Nephron progenitor cell (in vitro differentiated cells): ENCODE results near the gene RUNX2.

Experiments
- DNase-seq: peaks from one replicate; pipeline ENCODE4 v3.0.0; 2021
- H3K27ac Mint-ChIP-seq: 2 replicates; pipeline ENCODE4 v1.8.0; 2021; ENCODE audit warnings: mild to moderate bottlenecking, moderate library complexity, mixed read lengths
- H3K27me3 Mint-ChIP-seq: 2 replicates; pipeline ENCODE4 v1.8.0; 2021; ENCODE audit warnings: mild to moderate bottlenecking, low read depth, mixed read lengths; ENCODE audit not compliant: poor library complexity
- H3K36me3 Mint-ChIP-seq: 2 replicates; pipeline ENCODE4 v1.8.0; 2021; ENCODE audit warnings: low read depth, mixed read lengths
- H3K4me1 Mint-ChIP-seq: 2 replicates; pipeline ENCODE4 v1.8.0; 2021; ENCODE audit warnings: mixed read lengths
- H3K4me3 Mint-ChIP-seq: 2 replicates; pipeline ENCODE4 v1.8.0; 2021; ENCODE audit warnings: mild to moderate bottlenecking, moderate library complexity, mixed read lengths
- H3K9me3 Mint-ChIP-seq: 2 replicates; pipeline ENCODE4 v1.8.0; 2021; ENCODE audit warnings: mild to moderate bottlenecking, moderate library complexity, mixed read lengths
- TF ChIP-seq, protein P1 (sequence below): fragments of 200-600 bp; sonication (generic); IDR thresholded peaks from 2 replicates; pipeline ENCODE4 v1.5.0; 2021; ENCODE audit warnings: antibody characterized with exemption

RUNX2 gene

DNA sequence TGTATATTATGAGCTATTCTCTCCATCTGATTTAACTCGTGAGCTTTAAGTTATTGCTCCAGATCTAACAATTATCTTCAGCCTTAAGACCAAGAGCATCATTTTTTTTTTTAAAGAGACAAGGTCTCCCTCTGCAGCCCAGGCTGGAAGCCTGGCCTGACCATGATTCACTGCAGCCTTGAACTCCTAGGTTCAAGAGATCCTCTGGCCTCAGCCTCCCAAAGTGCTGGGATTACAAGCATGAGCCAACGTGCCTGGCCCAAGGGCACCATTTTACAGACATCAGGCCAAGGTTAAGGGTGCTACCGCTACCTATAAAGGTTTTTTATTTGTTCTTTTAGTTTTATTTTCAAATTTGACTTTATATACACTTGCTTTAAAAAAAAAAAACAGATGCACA, 47.3 kb downstream of the RUNX2 start:
- no peak for DNase-seq
- TF ChIP-seq, protein P1, sequence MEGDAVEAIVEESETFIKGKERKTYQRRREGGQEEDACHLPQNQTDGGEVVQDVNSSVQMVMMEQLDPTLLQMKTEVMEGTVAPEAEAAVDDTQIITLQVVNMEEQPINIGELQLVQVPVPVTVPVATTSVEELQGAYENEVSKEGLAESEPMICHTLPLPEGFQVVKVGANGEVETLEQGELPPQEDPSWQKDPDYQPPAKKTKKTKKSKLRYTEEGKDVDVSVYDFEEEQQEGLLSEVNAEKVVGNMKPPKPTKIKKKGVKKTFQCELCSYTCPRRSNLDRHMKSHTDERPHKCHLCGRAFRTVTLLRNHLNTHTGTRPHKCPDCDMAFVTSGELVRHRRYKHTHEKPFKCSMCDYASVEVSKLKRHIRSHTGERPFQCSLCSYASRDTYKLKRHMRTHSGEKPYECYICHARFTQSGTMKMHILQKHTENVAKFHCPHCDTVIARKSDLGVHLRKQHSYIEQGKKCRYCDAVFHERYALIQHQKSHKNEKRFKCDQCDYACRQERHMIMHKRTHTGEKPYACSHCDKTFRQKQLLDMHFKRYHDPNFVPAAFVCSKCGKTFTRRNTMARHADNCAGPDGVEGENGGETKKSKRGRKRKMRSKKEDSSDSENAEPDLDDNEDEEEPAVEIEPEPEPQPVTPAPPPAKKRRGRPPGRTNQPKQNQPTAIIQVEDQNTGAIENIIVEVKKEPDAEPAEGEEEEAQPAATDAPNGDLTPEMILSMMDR: no peak
- H3K27ac Mint-ChIP-seq: no peak overlapping the region
- no peaks in the 10 kb centered on the region for H3K9me3 Mint-ChIP-seq
- H3K36me3 Mint-ChIP-seq: no peaks in the 10 kb centered on the region
- H3K27me3 Mint-ChIP-seq: peaks cover 4% of the 10 kb centered on the region
- H3K4me3 Mint-ChIP-seq: no peak overlapping the region
- H3K4me1 Mint-ChIP-seq: peaks cover 25% of the 10 kb centered on the region

DNA sequence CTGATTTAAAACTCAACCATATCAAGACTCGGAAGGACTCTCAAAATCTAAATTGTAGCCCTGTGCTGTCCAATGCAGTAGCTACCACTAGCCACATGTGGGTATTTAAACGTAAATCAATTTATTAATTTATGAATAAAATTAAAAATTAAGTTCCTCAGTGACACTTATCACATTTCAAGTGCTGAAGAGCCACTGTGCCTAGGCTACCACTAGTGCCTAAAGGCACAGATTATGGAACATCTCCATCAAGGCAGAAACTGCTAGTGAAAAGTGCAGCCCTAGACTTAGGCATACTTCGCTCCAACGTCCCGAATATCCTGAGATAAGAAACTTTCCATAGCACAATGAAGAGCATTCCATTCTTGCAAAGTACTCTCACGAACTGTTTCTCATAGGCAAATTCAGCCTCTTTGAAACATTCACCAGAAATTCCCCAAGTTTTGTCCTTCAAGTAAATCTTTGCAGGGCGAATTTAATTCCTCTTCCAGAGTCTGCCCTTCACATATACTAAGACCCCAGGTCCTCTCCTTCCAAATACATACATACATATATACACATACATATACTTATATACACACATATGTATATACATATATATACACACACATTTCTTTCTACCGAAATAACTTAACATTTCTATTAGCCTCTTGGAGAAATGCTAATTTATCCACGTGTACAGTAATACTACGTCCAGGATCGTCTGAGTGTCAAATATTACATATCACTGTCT, 48.3 kb downstream of the RUNX2 start:
- Mint-ChIP-seq H3K9me3 (no peaks in the 10 kb centered on the region), H3K36me3 (no peaks in the 10 kb centered on the region), H3K4me3 (peak overlapping the region; percentile 93), H3K4me1 (peaks cover 25% of the 10 kb centered on the region), H3K27ac (peak overlapping the region; percentile 64), H3K27me3 (peaks cover 6% of the 10 kb centered on the region)
- TF ChIP-seq, protein P1: no peak
- DNase-seq: no peak

DNA sequence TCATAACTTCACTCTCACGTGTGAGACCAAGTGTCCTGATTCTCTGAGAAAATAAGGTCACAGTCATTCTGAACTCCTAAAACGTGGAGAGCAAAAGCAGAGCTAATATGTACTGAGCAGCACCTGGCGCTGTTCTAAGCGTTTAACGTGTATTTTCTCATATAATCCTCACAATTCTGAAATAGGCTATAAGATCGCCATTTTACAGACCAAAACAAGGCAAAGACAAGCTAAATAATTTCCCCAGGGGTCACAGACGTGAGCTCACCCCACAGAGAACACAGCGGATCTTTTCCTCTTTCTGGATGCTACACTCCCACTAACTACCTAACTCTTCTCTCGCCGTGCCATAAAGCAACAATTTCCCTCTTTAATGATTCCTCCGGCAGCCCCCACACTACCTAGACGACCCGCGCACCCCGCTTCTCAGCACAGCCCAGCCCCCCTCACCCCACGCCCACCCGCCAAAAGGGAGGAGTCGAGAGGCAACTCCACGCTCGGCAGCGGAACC, 49.0 kb downstream of the RUNX2 start:
- H3K27me3 Mint-ChIP-seq: peaks cover 7% of the 10 kb centered on the region
- DNase-seq: no peak
- H3K4me1 Mint-ChIP-seq: peaks cover 25% of the 10 kb centered on the region
- TF ChIP-seq, protein P1: no peak
- no peaks in the 10 kb centered on the region for H3K36me3 Mint-ChIP-seq
- H3K9me3 Mint-ChIP-seq: no peaks in the 10 kb centered on the region
- peak overlapping the region; percentile 64 for H3K27ac Mint-ChIP-seq
- peak overlapping the region; percentile 93 for H3K4me3 Mint-ChIP-seq

DNA sequence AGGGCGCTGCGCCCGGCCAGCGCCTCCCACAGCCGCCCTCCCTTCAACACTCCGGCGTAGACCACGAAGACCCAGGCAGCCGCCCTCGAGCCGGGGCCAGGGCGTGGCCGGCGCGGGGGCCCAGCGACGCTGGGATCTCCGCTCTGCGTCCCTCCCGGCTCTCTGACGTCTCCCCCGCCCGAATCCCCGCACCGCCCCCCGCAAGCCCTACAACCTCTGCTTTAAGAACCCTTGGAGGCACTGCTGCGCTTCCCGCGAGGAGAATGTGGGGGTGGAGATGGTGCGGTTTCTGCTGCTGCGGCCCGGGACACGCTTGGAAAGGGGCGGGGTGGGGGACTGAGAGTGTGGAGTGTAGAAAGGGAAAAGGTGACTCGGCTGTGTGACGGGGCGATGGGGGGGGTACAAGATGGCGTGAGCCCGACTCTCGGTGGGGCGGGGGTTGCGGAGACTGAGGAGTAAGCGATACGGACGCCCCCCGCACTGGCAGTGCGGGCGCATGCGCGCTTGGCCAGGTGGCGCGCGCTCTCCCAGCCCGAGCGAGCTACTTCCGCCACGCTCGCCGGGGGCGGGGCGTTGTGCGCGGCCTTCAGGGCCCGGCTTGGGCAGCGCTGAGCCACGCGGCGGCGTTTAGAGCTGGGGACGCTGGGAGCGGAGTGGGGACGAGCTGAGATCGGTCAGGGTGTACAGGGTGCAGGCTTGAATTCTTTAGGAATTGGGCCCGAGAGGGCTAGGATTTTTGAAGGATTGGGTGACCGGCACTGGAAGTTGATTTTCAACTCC, 49.6 kb downstream of the RUNX2 start, which contains the start of gene SUPT3H:
Gene SUPT3H, minus strand, starts transcription at position 381 of the 780 bp plus-strand sequence.
- H3K27me3 Mint-ChIP-seq: peaks cover 7% of the 10 kb centered on the region
- DNase-seq: peak; percentile 90
- H3K4me3 Mint-ChIP-seq: peak within 1 kb of the TSS; percentile 93
- peak within 1 kb of the TSS; percentile 99 for H3K27ac Mint-ChIP-seq
- H3K4me1 Mint-ChIP-seq: peaks cover 25% of the 10 kb centered on the region
- H3K36me3 Mint-ChIP-seq: no peaks in the 10 kb centered on the region
- H3K9me3 Mint-ChIP-seq: no peaks in the 10 kb centered on the region
- TF ChIP-seq, protein P1: no peak

DNA sequence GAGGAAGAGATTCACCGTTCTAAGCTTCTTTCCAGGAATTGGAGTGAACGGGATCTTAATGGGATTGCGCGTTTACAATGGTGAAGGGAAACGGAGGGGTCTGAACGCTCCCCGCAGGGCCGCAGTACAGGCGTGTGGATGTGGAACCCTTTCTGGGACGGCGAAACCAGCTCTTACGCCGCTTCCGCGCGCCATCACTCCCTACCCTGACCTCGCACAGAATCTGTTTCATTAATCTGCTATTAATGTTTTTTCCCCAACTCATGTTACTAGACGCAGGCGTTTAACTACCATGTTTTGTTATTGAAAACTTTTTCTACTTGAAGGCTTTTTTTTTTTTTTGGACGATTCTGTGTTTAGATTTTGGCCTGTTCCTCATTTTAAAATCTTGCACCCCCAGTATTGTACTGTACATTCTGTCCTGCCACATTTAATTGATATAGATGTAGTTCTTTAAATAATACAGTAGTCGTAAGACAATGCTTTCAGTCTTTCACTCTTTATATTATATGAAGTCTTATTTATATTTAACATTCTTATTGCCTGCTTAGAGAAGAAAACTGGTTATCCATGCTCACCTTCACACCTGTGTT, 50.3 kb downstream of the RUNX2 start:
- no peaks in the 10 kb centered on the region for H3K36me3 Mint-ChIP-seq
- no peaks in the 10 kb centered on the region for H3K9me3 Mint-ChIP-seq
- no peak for DNase-seq
- peaks cover 7% of the 10 kb centered on the region for H3K27me3 Mint-ChIP-seq
- H3K4me1 Mint-ChIP-seq: peaks cover 25% of the 10 kb centered on the region
- TF ChIP-seq, protein P1: no peak
- peak overlapping the region; percentile 99 for H3K27ac Mint-ChIP-seq
- H3K4me3 Mint-ChIP-seq: peak overlapping the region; percentile 93
